Coronary artery (tissue), 2 donors: ENCODE results near the gene TRMO.

Experiments used
- DNase-seq: peaks from one replicate; pipeline ENCODE4 v3.0.0-alpha.2; 2017; ENCODE audit warnings: low spot score
- H3K27ac ChIP-seq, 2 donors: fragments of 200-600 bp; sonication (generic); one replicate each; pipeline ENCODE4 v1.5.1; 2016 to 2019
- H3K4me3 ChIP-seq: fragments of 200-600 bp; sonication (generic); 2 replicates; pipeline ENCODE4 v1.5.1; 2016; ENCODE audit warnings: mild to moderate bottlenecking, moderate library complexity
- TF ChIP-seq, protein P1 (sequence below): fragments of 200-600 bp; sonication (generic); IDR thresholded peaks from one replicate; pipeline ENCODE4 v1.5.1; 2019; ENCODE audit warnings: antibody characterized with exemption

Gene TRMO

GRCh38 chr9:97905228-97905627 is 17.1 kb downstream of the TRMO start:
- TF ChIP-seq, protein P1, sequence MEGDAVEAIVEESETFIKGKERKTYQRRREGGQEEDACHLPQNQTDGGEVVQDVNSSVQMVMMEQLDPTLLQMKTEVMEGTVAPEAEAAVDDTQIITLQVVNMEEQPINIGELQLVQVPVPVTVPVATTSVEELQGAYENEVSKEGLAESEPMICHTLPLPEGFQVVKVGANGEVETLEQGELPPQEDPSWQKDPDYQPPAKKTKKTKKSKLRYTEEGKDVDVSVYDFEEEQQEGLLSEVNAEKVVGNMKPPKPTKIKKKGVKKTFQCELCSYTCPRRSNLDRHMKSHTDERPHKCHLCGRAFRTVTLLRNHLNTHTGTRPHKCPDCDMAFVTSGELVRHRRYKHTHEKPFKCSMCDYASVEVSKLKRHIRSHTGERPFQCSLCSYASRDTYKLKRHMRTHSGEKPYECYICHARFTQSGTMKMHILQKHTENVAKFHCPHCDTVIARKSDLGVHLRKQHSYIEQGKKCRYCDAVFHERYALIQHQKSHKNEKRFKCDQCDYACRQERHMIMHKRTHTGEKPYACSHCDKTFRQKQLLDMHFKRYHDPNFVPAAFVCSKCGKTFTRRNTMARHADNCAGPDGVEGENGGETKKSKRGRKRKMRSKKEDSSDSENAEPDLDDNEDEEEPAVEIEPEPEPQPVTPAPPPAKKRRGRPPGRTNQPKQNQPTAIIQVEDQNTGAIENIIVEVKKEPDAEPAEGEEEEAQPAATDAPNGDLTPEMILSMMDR = no peak
- no peak for DNase-seq
- H3K4me3 ChIP-seq = no peak overlapping the region
- H3K27ac ChIP-seq = no peak overlapping the region

DNA sequence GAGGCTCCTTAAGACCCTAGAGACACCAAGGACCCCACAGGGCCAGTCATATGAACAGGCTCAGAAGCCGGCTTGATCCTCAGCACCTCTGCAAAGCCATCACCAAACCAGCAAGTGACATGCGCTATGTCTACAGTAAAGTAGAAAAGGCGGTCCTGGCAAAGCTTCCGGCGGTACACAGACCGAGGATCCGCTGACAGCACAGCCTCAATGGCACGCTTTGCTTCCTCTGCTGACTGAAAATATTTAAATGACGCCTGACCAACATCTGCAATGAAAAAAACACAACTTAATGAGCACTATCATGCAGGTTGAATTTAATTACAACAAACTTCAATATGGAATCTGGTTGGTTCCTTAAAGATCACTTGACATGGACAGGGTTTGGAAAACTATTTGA is 17.6 kb downstream of the TRMO start:
- H3K4me3 ChIP-seq = no peak overlapping the region
- TF ChIP-seq, protein P1 = no peak
- DNase-seq = no peak
- H3K27ac ChIP-seq = no peak overlapping the region

DNA sequence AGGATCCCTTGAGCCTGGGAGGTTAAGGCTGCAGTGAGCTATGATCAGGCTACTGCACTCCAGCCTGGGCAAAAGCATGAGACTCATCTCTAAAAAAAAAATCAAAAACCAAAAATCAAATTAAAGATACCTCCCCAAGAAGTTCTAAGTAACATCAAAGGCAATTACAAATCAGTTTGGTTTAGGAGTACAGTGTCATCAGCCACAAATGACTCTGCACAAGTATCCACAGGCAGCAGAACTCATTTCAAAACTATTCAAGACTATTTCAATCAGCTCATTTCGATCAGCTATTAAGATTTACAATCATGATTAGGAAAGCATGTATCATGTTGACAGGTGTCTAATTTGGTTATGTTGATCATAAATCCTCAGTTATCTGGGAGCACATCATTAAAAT is 19.1 kb downstream of the TRMO start:
- no peak overlapping the region for H3K4me3 ChIP-seq
- no peak overlapping the region for H3K27ac ChIP-seq
- DNase-seq = no peak
- TF ChIP-seq, protein P1 = no peak

- TF ChIP-seq, protein P1 = peak; percentile 40
- no peak overlapping the region for H3K27ac ChIP-seq
- H3K4me3 ChIP-seq = no peak overlapping the region
- no peak for DNase-seq
Measured at GRCh38 chr9:97900738-97901565, 21.3 kb downstream of the TRMO start.

DNA sequence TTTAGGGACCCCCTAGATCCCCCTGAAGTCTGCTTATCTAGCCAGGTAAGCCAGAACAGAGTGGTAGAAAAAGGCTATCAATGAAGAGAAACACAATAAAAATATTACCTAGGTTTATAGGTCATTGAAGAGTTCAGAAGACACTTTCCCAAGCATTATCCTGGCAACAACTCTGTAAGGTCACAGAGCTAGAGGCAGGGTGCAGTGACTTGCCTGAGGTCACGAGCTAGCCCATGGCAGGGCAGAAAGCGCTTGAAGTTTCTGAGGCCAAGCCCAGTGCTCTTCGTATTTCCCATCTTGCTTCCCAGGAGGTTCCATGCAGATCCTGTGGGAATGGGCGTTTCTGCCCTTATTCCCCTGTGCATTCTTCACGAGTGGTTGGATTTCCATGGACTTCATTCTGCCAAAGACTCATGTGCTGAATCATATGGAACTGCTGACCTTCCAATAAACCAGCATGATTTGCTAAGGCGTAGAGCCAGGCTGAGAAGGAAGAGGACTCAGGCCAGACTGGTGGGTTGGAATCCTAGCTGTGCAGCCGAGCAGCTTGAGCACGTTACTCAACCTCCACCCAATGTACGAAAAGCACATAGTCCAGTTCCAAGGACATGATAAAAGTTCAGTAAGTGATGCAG is 22.1 kb downstream of the TRMO start:
- no peak for DNase-seq
- no peak overlapping the region for H3K27ac ChIP-seq
- H3K4me3 ChIP-seq = no peak overlapping the region
- TF ChIP-seq, protein P1 = no peak

GRCh38 chr9:97895695-97896332 is 26.5 kb downstream of the TRMO start:
- H3K27ac ChIP-seq = no peak overlapping the region
- DNase-seq = no peak
- TF ChIP-seq, protein P1 = no peak

More at GRCh38 chr9:97895695-97896332, 26.5 kb downstream of the TRMO start:
- no peak overlapping the region for H3K4me3 ChIP-seq
